ENCODE data around the gene C6orf136.

Gene C6orf136

DNA sequence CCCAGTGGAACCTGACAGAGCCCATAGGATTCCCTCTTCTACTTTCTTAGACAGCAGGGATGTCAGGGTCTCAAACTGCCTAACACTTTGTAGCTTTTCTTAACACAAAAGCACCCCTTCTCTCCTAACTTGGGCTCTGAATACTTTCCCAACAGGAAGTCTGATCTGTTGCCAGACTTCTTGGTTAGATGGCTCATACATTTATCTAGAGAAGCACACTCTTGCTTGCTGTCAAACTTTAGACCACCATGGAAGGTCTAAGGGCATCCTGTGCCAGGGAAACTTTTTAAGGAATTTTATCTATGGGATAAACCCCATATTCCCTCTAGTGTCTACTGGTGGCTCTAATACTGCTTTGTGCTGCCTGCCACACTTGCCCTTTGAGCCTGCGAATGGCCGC is 3.3 kb upstream of the C6orf136 start:
- Histone ChIP-seq H3K4me1 (no peaks in the 10 kb centered on the region; the same call in 1 of the 2 replicates), H3K9me3 (no peaks in the 10 kb centered on the region), H3K27me3 (no peaks in the 10 kb centered on the region), H3K36me3 (no peaks in the 10 kb centered on the region; the same call in 1 of the 2 replicates), H3K4me3 (ENCODE audit: low read depth, low read length) (no peak overlapping the region)
- TF ChIP-seq, protein P1, sequence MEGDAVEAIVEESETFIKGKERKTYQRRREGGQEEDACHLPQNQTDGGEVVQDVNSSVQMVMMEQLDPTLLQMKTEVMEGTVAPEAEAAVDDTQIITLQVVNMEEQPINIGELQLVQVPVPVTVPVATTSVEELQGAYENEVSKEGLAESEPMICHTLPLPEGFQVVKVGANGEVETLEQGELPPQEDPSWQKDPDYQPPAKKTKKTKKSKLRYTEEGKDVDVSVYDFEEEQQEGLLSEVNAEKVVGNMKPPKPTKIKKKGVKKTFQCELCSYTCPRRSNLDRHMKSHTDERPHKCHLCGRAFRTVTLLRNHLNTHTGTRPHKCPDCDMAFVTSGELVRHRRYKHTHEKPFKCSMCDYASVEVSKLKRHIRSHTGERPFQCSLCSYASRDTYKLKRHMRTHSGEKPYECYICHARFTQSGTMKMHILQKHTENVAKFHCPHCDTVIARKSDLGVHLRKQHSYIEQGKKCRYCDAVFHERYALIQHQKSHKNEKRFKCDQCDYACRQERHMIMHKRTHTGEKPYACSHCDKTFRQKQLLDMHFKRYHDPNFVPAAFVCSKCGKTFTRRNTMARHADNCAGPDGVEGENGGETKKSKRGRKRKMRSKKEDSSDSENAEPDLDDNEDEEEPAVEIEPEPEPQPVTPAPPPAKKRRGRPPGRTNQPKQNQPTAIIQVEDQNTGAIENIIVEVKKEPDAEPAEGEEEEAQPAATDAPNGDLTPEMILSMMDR (IDR thresholded peaks at IDR 0.05; ENCODE audit: low read depth, low read length) = no peak
- DNase-seq = no peak

DNA sequence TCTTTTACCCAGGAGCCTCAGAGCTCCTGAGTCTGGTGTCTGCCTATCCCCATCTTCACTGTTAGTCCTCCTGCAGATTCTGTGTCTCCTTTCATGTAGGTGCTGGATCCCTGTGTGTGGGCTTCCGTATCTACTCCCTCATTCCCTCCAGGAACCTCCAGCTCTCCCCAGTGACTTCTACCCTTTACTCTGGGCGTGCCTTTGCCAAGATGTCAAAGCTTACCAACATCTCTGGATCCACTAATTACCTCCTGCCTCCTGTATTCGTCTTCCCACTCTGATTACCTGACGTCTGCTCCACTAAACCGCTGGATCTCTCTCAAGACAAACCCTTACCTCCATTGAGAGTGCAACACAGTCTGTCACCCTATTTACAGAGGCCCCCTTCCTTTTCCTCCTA is 2.2 kb upstream of the C6orf136 start:
- no peaks in the 10 kb centered on the region for H3K27me3 ChIP-seq
- no peaks in the 10 kb centered on the region; the same call in 1 of the 2 replicates for H3K36me3 ChIP-seq
- no peak overlapping the region for H3K4me3 ChIP-seq (ENCODE audit: low read depth, low read length)

DNA sequence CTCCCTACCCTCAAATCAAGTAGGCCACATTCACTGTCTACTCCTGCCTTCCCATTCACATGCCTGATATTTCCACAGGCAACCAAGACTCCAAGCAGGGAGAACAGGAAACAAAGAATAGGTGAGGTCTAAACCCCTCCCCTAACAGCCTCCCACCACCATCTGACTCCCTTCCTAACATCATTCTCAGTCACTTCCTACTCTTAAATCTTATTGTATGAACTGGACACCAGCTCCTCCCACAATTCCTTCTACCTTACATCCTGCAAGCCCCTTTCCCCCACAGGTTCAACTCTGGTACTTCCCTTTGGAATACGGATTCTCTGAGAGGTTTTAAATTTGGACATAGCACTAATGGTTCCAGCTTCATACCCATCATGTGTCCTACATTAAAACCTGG is 944 bp upstream of the C6orf136 start:
- Histone ChIP-seq H3K27me3 (no peaks in the 10 kb centered on the region), H3K36me3 (peaks cover 2% of the 10 kb centered on the region), H3K4me1 (no peaks in the 10 kb centered on the region; the same call in 1 of the 2 replicates), H3K4me3 (ENCODE audit: low read depth, low read length) (no peak overlapping the region), H3K9me3 (no peaks in the 10 kb centered on the region)
- TF ChIP-seq, protein P1 (IDR thresholded peaks at IDR 0.05; ENCODE audit: low read depth, low read length) = no peak
- no peak for DNase-seq

More for the DNA sequence above, 2.2 kb upstream of the C6orf136 start:
- no peaks in the 10 kb centered on the region for H3K9me3 ChIP-seq
- TF ChIP-seq, protein P1 (IDR thresholded peaks at IDR 0.05; ENCODE audit: low read depth, low read length) = no peak
- DNase-seq = no peak
- no peaks in the 10 kb centered on the region; the same call in 1 of the 2 replicates for H3K4me1 ChIP-seq

DNA sequence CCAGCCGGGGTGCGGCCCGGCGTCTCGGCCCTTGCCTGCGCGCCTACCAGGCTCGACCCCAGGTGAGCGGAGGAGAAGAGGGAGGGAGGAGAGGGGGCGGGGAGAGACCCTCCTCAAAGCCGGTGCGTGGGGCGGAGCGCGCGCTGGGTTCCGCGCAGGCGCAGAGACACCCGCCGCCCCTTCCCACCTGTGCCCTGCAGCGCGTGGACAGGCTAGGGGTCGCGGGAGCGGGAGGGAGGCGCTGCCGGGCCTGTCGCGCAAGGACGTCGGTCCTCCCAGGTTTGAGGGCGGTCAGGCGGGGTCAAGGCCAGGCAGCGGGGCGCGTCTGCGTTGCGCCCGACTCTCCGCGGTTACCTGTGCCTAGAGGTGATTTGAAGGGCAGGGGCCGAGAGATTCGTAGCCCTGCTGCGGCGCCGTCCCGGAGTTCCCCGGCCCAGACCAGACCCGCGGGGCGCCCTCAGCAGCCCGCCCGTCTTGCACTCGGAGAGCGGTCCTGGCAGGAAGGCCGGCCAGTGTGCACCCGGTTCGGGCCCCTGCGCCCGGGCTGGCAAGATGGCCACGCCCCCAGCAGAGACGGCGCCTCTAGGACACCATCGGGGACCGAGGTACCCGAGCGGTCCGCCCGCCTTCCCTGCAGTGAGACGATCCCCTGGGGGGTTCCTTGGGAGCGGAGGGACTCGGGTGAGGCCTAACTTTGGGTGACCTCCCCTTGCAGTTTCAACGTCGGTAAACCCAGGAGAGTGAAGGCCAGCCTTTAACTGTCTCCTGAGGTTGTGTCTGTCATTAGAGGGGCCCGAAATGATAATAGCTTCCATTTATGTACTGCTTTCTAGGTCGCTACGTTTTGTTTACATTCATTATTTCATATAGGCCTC is 546 bp downstream of the C6orf136 start:
- DNase-seq = peak; percentile 85
- no peaks in the 10 kb centered on the region for H3K27me3 ChIP-seq
- TF ChIP-seq, protein P1 (IDR thresholded peaks at IDR 0.05; ENCODE audit: low read depth, low read length) = no peak
- peaks cover 17% of the 10 kb centered on the region for H3K36me3 ChIP-seq
- no peaks in the 10 kb centered on the region; the same call in 1 of the 2 replicates for H3K4me1 ChIP-seq
- H3K4me3 ChIP-seq (ENCODE audit: low read depth, low read length) = peak overlapping the region; percentile 87
- H3K9me3 ChIP-seq = no peaks in the 10 kb centered on the region

DNA sequence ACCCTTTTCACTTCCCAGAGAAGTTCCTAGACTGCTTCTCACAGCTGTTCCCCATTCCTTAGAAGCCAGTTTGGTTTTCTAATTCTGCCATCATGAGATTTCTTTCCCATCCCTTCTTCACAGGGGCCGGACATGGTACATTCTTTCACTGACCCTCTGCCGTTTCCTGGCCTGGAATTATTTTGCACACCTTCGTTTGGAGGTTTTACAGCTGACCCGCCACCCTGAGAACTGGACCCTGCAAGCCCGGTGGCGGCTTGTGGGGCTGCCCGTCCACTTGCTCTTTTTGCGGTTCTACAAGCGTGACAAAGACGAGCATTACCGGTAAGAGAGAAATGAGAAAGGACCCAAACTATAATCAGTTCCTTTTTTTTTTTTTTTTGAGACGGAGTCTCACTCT is 4.2 kb downstream of the C6orf136 start:
- no peak for DNase-seq
- no peaks in the 10 kb centered on the region for H3K27me3 ChIP-seq
- TF ChIP-seq, protein P1 (IDR thresholded peaks at IDR 0.05; ENCODE audit: low read depth, low read length) = no peak
- H3K36me3 ChIP-seq = peaks cover 51% of the 10 kb centered on the region
- H3K4me1 ChIP-seq = no peaks in the 10 kb centered on the region; the same call in 1 of the 2 replicates
- H3K4me3 ChIP-seq (ENCODE audit: low read depth, low read length) = no peak overlapping the region
- H3K9me3 ChIP-seq = no peaks in the 10 kb centered on the region

Data from BE2C (cell line).